ENCODE measurements around the gene CXCL12.

- no peak for TF ChIP-seq CTCF (IDR thresholded peaks at IDR 0.05; ENCODE audit: insufficient read depth, low read depth, low read length)
- no peak for TF ChIP-seq EZH2 (IDR thresholded peaks at IDR 0.05; ENCODE audit: insufficient read depth, low read length)
Observed at GRCh38 chr10:44426247-44427034, 41.5 kb upstream of the CXCL12 start.
